ENCODE data around the gene HS3ST4.
A peak's percentile ranks its signal among the peaks of the same experiment; 100 is the strongest.

Gene HS3ST4

DNA sequence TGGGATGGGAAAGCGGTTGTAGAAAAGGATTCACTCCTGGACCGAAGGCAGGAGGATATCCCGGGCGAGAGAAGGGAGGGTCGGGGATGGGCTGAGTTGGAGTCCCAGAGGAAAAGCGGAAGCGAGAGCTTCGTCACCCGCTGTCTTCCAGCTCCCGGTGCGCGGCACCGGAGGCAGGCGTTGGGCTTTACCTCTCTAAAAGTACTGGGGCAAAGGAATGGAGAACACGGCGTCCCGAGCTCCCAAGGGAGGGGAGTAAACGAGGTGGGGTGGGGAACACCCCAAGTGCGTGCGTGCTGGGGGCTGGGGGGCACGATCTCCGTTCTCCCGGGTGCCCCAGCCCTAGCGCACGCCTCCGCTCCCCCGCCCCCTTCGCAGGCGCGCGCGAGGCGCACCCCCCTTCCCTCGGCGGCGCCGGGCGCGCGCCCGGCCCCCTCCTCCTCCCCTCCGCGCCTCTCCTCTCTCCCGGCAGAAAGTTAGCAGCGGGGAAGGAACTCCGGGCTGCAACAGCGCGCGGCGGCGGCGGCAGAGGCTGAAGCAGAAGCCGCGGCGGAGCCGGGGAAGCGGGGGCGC is at the start of gene HS3ST4:
Gene HS3ST4, plus strand, starts transcription at position 441 of the 573 bp plus-strand sequence.
- peak within 1 kb of the TSS; percentile 80 for H3K4me3 ChIP-seq (ENCODE audit: low read depth, low read length)
- H3K36me3 ChIP-seq (ENCODE audit: control insufficient read depth, insufficient read depth, low read length): no peaks in the 10 kb centered on the region
- no peak within 1 kb of the TSS for H3K9ac ChIP-seq (ENCODE audit: low read depth, low read length)
- H3K4me1 ChIP-seq (ENCODE audit: control insufficient read depth, insufficient read depth, low read length): peaks cover 9% of the 10 kb centered on the region
- peaks cover 35% of the 10 kb centered on the region for H3K27me3 ChIP-seq (ENCODE audit: control insufficient read depth, insufficient read depth, low read length)
- no peaks in the 10 kb centered on the region for H3K9me3 ChIP-seq (ENCODE audit: control insufficient read depth, insufficient read depth, low read length)

DNA sequence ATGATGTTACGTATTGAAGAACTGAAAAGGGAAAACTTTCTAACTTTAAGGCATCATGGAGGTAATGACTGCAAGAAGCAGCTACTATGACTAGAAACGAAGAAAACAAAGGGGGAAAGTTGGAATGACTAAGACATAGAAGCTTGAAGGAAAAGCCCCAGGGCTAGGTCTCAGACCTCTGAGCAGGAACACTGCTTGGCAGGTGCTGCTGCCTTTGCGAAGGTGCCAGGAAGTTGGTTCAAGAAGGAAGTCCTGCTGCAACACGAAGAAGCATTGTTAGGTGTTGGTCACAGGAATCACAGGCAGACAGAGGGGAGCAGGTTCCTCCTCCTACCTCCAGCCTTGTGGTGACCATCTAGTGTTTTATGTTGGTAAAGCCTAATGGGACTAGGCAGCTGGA is 48.1 kb upstream of the HS3ST4 start:
- no peak overlapping the region for H3K9ac ChIP-seq (ENCODE audit: low read depth, low read length)

DNA sequence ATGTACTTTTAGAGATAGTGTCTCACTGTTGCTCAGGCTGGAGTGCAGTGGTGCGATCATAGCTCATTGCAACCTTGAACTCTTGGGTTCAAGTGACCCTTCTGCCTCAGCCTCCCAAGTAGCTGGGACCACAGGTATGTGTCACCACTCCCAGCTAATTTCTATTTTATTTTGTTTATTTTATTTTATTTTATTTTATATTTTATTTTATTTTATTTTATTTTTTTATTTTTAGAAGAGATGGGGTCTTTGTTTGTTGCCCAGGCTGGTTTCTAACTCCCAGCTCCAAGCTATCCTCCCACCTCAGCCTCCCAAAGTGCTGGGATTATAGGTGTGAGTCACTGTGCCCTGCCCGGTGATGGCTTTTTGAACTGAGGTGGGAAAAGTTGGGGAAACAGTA is 35.1 kb upstream of the HS3ST4 start:
- H3K4me3 ChIP-seq (ENCODE audit: low read depth, low read length): no peak overlapping the region
- peaks cover 4% of the 10 kb centered on the region for H3K9me3 ChIP-seq (ENCODE audit: control insufficient read depth, insufficient read depth, low read length)
- H3K4me1 ChIP-seq (ENCODE audit: control insufficient read depth, insufficient read depth, low read length): no peaks in the 10 kb centered on the region
- no peak overlapping the region for H3K9ac ChIP-seq (ENCODE audit: low read depth, low read length)
- H3K36me3 ChIP-seq (ENCODE audit: control insufficient read depth, insufficient read depth, low read length): no peaks in the 10 kb centered on the region
- no peaks in the 10 kb centered on the region for H3K27me3 ChIP-seq (ENCODE audit: control insufficient read depth, insufficient read depth, low read length)

More for the DNA sequence above, 48.1 kb upstream of the HS3ST4 start:
- no peaks in the 10 kb centered on the region for H3K9me3 ChIP-seq (ENCODE audit: control insufficient read depth, insufficient read depth, low read length)
- H3K4me1 ChIP-seq (ENCODE audit: control insufficient read depth, insufficient read depth, low read length): no peaks in the 10 kb centered on the region
- no peak overlapping the region for H3K4me3 ChIP-seq (ENCODE audit: low read depth, low read length)
- H3K36me3 ChIP-seq (ENCODE audit: control insufficient read depth, insufficient read depth, low read length): no peaks in the 10 kb centered on the region
- no peaks in the 10 kb centered on the region for H3K27me3 ChIP-seq (ENCODE audit: control insufficient read depth, insufficient read depth, low read length)

DNA sequence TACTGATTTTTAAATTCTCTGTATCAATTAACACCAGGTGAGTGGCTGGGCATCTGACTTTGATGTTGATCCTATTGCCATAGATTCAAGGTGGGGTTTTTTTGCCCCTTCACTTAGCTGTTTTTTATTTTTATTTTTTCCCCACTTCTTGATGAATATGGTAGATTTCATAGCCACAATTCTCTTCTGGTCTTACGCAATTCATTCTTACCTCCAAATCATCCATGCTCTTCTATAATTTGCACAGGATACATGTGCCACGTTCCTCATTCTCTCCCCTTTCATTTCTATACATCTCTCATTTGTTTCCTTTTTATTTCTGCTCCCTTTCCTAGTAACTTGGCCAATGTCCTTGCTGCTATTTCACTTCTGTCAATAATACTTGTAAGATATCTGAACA is 14.9 kb upstream of the HS3ST4 start:
- no peaks in the 10 kb centered on the region for H3K36me3 ChIP-seq (ENCODE audit: control insufficient read depth, insufficient read depth, low read length)
- no peaks in the 10 kb centered on the region for H3K9me3 ChIP-seq (ENCODE audit: control insufficient read depth, insufficient read depth, low read length)

DNA sequence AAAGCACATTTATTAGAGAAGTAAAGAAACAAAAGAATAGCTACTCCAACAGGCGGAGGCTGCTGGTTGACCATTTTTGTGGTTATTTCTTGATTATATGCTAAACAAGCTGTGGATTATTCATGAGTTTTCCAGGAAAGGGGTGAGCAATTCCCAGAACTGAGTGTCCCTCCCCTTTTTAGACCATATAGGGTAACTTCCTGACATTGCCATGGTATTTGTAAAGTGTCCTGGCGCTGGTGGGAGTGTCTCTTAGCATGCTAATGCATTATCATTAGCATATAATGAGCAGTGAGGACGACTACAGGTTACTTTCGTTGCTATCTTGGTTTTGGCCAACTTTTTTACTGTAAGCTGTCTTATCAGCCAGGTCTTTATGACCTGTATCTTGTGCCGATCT is 12.2 kb upstream of the HS3ST4 start:
- Histone ChIP-seq H3K4me3 (ENCODE audit: low read depth, low read length) (no peak overlapping the region), H3K36me3 (ENCODE audit: control insufficient read depth, insufficient read depth, low read length) (no peaks in the 10 kb centered on the region), H3K9me3 (ENCODE audit: control insufficient read depth, insufficient read depth, low read length) (no peaks in the 10 kb centered on the region), H3K27me3 (ENCODE audit: control insufficient read depth, insufficient read depth, low read length) (no peaks in the 10 kb centered on the region), H3K4me1 (ENCODE audit: control insufficient read depth, insufficient read depth, low read length) (peaks cover 2% of the 10 kb centered on the region), H3K9ac (ENCODE audit: low read depth, low read length) (no peak overlapping the region)

More for the DNA sequence above, 14.9 kb upstream of the HS3ST4 start:
- no peak overlapping the region for H3K4me3 ChIP-seq (ENCODE audit: low read depth, low read length)
- H3K27me3 ChIP-seq (ENCODE audit: control insufficient read depth, insufficient read depth, low read length): no peaks in the 10 kb centered on the region
- no peak overlapping the region for H3K9ac ChIP-seq (ENCODE audit: low read depth, low read length)
- H3K4me1 ChIP-seq (ENCODE audit: control insufficient read depth, insufficient read depth, low read length): peaks cover 2% of the 10 kb centered on the region

DNA sequence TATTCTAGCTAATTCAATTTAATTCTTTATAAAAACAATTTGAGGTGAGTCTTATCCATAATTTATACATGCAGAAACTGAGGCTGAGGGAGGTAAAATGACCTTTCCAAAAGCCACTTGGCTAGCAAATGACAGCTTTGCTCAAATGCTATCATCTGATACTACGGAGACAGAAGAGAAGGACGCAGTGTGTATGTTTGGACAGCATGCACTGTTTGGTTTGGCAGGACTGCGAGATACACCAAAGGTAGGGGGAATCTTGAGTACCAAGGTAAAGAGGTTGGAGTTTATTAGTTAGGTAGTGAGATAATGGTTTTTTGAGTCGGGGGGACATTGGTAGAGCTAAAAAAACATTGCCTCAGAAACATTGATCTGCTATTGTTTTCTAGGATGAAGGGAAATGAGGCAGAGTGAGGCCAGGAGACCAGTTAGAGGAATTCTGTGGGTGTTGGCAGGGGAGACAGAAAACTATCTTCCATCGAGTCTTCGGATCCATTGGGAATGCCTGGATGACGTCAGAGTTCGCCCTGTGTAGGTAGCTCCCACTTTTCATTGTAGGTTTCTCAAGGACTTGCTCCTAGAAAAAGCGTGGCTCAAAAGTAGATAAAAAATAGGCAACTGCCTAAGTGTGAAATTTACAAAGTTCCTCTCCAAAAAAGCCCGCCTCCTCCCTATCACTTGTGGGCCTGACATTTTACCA is 2.5 kb upstream of the HS3ST4 start:
- Histone ChIP-seq H3K4me3 (ENCODE audit: low read depth, low read length) (no peak overlapping the region), H3K36me3 (ENCODE audit: control insufficient read depth, insufficient read depth, low read length) (no peaks in the 10 kb centered on the region), H3K9ac (ENCODE audit: low read depth, low read length) (no peak overlapping the region), H3K4me1 (ENCODE audit: control insufficient read depth, insufficient read depth, low read length) (peaks cover 9% of the 10 kb centered on the region), H3K9me3 (ENCODE audit: control insufficient read depth, insufficient read depth, low read length) (no peaks in the 10 kb centered on the region), H3K27me3 (ENCODE audit: control insufficient read depth, insufficient read depth, low read length) (peaks cover 22% of the 10 kb centered on the region)

DNA sequence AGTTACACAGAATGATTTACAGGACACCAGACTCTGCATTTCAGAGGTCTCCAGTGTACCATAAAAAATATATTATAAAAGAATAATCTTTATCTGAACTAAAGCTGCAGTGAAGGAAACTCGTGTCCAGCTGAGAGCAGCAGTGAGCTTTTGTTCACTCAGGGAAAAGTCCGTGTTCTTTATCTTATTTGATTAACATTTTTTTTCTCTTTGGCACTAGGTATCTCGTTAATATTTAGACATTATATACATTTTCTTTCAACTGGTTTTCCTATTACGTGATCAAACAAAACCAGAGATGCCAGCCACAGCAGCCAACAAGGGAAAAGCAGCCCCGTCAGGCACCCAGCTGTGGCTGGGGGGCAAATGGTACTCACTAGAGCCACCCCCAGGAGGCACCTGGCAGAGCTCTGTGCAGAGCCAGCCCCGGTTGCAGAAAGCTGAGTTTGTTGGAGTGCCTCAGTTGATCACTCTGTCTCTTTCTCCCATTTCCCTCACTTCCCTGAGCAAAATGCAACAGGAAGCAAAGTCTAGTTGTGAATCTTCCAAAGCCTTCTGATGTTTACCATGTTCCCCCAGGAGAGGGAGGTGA is 1.1 kb upstream of the HS3ST4 start:
- no peaks in the 10 kb centered on the region for H3K9me3 ChIP-seq (ENCODE audit: control insufficient read depth, insufficient read depth, low read length)
- H3K9ac ChIP-seq (ENCODE audit: low read depth, low read length): no peak overlapping the region
- H3K36me3 ChIP-seq (ENCODE audit: control insufficient read depth, insufficient read depth, low read length): no peaks in the 10 kb centered on the region
- peak overlapping the region; percentile 80 for H3K4me3 ChIP-seq (ENCODE audit: low read depth, low read length)
- peaks cover 35% of the 10 kb centered on the region for H3K27me3 ChIP-seq (ENCODE audit: control insufficient read depth, insufficient read depth, low read length)
- H3K4me1 ChIP-seq (ENCODE audit: control insufficient read depth, insufficient read depth, low read length): peaks cover 9% of the 10 kb centered on the region

DNA sequence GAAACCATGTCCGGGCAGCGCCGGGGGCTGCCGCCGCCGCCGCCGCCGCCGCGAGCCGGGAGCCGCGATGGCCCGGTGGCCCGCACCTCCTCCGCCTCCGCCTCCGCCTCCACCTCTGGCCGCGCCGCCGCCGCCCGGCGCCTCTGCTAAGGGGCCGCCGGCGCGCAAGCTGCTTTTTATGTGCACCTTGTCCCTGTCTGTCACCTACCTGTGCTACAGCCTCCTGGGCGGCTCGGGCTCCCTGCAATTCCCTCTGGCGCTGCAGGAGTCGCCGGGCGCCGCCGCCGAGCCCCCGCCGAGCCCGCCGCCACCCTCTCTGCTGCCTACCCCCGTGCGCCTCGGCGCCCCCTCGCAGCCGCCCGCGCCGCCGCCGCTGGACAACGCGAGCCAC is 587 bp downstream of the HS3ST4 start:
- peaks cover 35% of the 10 kb centered on the region for H3K27me3 ChIP-seq (ENCODE audit: control insufficient read depth, insufficient read depth, low read length)
- no peaks in the 10 kb centered on the region for H3K9me3 ChIP-seq (ENCODE audit: control insufficient read depth, insufficient read depth, low read length)
- no peak overlapping the region for H3K4me3 ChIP-seq (ENCODE audit: low read depth, low read length)

DNA sequence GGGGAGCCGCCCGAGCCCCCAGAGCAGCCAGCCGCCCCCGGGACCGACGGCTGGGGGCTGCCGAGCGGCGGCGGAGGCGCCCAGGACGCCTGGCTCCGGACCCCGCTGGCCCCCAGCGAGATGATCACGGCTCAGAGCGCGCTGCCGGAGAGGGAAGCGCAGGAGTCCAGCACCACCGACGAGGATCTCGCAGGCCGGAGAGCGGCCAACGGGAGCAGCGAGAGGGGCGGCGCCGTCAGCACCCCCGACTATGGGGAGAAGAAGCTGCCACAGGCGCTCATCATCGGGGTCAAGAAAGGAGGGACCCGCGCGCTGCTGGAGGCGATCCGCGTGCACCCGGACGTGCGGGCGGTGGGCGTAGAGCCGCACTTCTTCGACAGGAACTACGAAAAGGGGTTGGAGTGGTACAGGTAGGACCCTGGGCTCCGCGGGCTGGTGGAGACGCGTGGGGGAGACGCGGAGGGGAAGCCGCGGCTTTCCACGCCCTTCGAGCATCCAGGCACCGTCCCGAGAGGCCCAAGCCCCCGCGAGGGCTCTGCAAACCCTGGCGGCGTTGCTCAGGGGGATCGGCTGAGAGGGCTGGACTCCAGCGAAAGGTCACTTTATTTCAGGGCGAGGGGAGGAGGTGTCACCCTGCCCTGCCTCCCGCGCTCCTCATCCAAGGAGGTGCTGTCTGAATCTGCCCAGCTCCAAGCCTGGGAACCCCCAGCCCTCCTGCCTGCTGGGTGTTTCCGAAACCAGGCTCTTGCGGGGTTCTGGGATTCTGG is 1.2 kb downstream of the HS3ST4 start:
- Histone ChIP-seq H3K4me3 (ENCODE audit: low read depth, low read length) (peak overlapping the region; percentile 75), H3K9me3 (ENCODE audit: control insufficient read depth, insufficient read depth, low read length) (no peaks in the 10 kb centered on the region), H3K36me3 (ENCODE audit: control insufficient read depth, insufficient read depth, low read length) (no peaks in the 10 kb centered on the region), H3K27me3 (ENCODE audit: control insufficient read depth, insufficient read depth, low read length) (peaks cover 35% of the 10 kb centered on the region), H3K9ac (ENCODE audit: low read depth, low read length) (no peak overlapping the region), H3K4me1 (ENCODE audit: control insufficient read depth, insufficient read depth, low read length) (peaks cover 9% of the 10 kb centered on the region)

More for the DNA sequence above, 587 bp downstream of the HS3ST4 start:
- Histone ChIP-seq H3K36me3 (ENCODE audit: control insufficient read depth, insufficient read depth, low read length) (no peaks in the 10 kb centered on the region), H3K9ac (ENCODE audit: low read depth, low read length) (no peak overlapping the region), H3K4me1 (ENCODE audit: control insufficient read depth, insufficient read depth, low read length) (peaks cover 9% of the 10 kb centered on the region)

DNA sequence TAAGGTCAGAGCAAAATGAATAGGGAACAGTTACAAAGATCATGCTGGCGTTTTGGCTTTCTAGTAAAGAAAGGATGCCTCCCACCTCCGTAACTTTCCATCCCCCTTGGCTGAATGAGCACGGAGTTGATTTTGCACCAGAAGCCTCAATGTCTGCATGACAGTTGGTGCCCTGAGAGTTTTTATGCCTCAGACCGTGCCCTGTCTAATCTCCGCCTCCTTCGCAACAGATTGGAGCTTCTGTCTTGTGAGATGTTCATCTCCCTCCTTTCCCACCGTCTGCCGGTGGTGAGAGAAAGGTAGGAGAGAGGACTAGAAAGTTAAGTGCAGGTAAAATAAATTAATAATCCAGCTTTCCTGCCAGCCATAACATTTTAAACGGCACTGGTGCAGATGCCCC is 1.9 kb downstream of the HS3ST4 start:
- no peaks in the 10 kb centered on the region for H3K36me3 ChIP-seq (ENCODE audit: control insufficient read depth, insufficient read depth, low read length)
- peak overlapping the region; percentile 75 for H3K4me3 ChIP-seq (ENCODE audit: low read depth, low read length)
- peaks cover 35% of the 10 kb centered on the region for H3K27me3 ChIP-seq (ENCODE audit: control insufficient read depth, insufficient read depth, low read length)
- no peak overlapping the region for H3K9ac ChIP-seq (ENCODE audit: low read depth, low read length)
- no peaks in the 10 kb centered on the region for H3K9me3 ChIP-seq (ENCODE audit: control insufficient read depth, insufficient read depth, low read length)
- H3K4me1 ChIP-seq (ENCODE audit: control insufficient read depth, insufficient read depth, low read length): peaks cover 9% of the 10 kb centered on the region

DNA sequence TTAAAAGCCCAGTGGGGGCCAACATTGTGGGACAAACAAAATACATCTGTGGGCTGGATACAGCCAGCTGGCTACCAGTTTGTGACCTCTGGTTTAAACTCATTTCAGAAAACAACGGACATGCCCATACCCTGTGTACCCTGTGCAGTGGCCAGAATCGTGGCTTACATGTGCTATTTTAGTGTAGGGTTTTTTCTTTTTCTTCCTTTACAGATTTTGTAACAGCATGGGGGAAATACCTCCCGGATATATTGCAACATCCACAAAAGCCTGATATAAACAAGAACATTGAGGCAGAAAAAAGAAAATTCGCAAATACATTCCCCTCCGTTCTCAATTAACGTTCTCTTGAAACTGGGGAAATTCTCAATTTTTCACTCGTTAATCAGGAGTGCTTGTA is 7.3 kb downstream of the HS3ST4 start:
- Histone ChIP-seq H3K27me3 (ENCODE audit: control insufficient read depth, insufficient read depth, low read length) (peaks cover 15% of the 10 kb centered on the region), H3K4me1 (ENCODE audit: control insufficient read depth, insufficient read depth, low read length) (peaks cover under 1% of the 10 kb centered on the region), H3K9me3 (ENCODE audit: control insufficient read depth, insufficient read depth, low read length) (no peaks in the 10 kb centered on the region), H3K36me3 (ENCODE audit: control insufficient read depth, insufficient read depth, low read length) (no peaks in the 10 kb centered on the region), H3K9ac (ENCODE audit: low read depth, low read length) (no peak overlapping the region), H3K4me3 (ENCODE audit: low read depth, low read length) (no peak overlapping the region)
